HepG2 (cell line): ENCODE results near the gene TOB2. TPM values are rescaled to one million over a fixed set of nuclear protein-coding genes. Genes with fewer than 3 reads are reported as not detected.

ENCODE experiments used
- ATF2 ChIP-seq: sonication (generic); formaldehyde crosslinking; IDR thresholded peaks from 2 replicates; pipeline ENCODE4 v1.4.0; 2020; ENCODE audit warnings: missing genetic modification reagents
- ATM ChIP-seq: fragments of 450-650 bp; IDR thresholded peaks from 2 replicates; pipeline ENCODE4 v1.7.1; 2017; ENCODE audit warnings: mild to moderate bottlenecking, borderline replicate concordance
- CEBPB ChIP-seq: IDR thresholded peaks from 2 replicates; pipeline ENCODE4 v1.6.1; 2011; ENCODE audit warnings: low read depth, low read length, improper control_type of control experiment, borderline replicate concordance
- MXD3 ChIP-seq: IDR thresholded peaks from 2 replicates; pipeline ENCODE4 v1.6.1; 2016; ENCODE audit warnings: mild to moderate bottlenecking, missing biosample characterization, missing genetic modification reagents
- NFYC ChIP-seq: IDR thresholded peaks from 2 replicates; pipeline ENCODE4 v1.6.1; 2016; ENCODE audit warnings: missing genetic modification reagents, missing compliant biosample characterization
- PRMT3 ChIP-seq: sonication (generic); formaldehyde crosslinking; IDR thresholded peaks from 2 replicates; pipeline ENCODE4 v1.8.1; 2022; ENCODE audit warnings: low read depth, mild to moderate bottlenecking, moderate library complexity, missing genetic modification reagents, borderline replicate concordance
- SKI ChIP-seq: fragments of 450-650 bp; IDR thresholded peaks from one replicate; pipeline ENCODE4 v1.6.1; 2018; ENCODE audit warnings: mild to moderate bottlenecking; ENCODE audit not compliant: partially characterized antibody
- TBX2 ChIP-seq: sonication (generic); formaldehyde crosslinking; IDR thresholded peaks from 2 replicates; pipeline ENCODE4 v1.5.0; 2020; ENCODE audit warnings: missing genetic modification reagents, mild to moderate bottlenecking, borderline replicate concordance
- TGIF2 ChIP-seq: IDR thresholded peaks from 2 replicates; pipeline ENCODE4 v1.6.1; 2016; ENCODE audit warnings: control low read depth, missing compliant biosample characterization
- THAP11 ChIP-seq: IDR thresholded peaks from 2 replicates; pipeline ENCODE4 v1.6.1; 2016; ENCODE audit warnings: missing biosample characterization, missing genetic modification reagents
- ZNF460 ChIP-seq: sonication (generic); formaldehyde crosslinking; IDR thresholded peaks from 2 replicates; pipeline ENCODE4 v1.5.1; 2020; ENCODE audit warnings: missing genetic modification reagents, mild to moderate bottlenecking, borderline replicate concordance
- polyA plus RNA-seq, 8 experiments: library from polyadenylated mRNA; depleted of rRNA in 3 of 8; stranded (reverse) in 7 of 8; unstranded in 1 of 8; fragments of >200 nt; fragmentation: Illumina TruSeq in 4 of 8; extraction: Trizol in 4 of 8; gene quantifications; 2 replicates each; pipeline versions ENCODE4 v1.2.1 to v1.2.3, GENCODE V29; 2011 to 2016; ENCODE audit warnings: low read depth in 4 of 8, missing spikeins in 1 of 8, mixed read lengths in 1 of 8; ENCODE audit not compliant: insufficient read depth in 1 of 8
- total RNA-seq, 5 experiments: library from RNA; depleted of rRNA; stranded (reverse); fragments of >200 nt; fragmentation: Illumina TruSeq; extraction: Trizol; gene quantifications; 2 replicates each; pipeline ENCODE4 v1.2.3, GENCODE V29; 2016; ENCODE audit warnings: low read depth in 1 of 5
- TF ChIP-seq, protein P1 (sequence below): sonication (generic); formaldehyde crosslinking; IDR thresholded peaks from 2 replicates; pipeline ENCODE4 v1.4.0; 2020; ENCODE audit warnings: missing genetic modification reagents
- TF ChIP-seq, protein P2 (sequence below): sonication (generic); formaldehyde crosslinking; IDR thresholded peaks from 2 replicates; pipeline ENCODE4 v1.5.0; 2020; ENCODE audit warnings: missing genetic modification reagents
- TF ChIP-seq, protein P3 (sequence below): sonication (generic); formaldehyde crosslinking; IDR thresholded peaks from 2 replicates; pipeline ENCODE4 v1.4.0; 2020; ENCODE audit warnings: missing genetic modification reagents, borderline replicate concordance
- TF ChIP-seq, protein P4 (sequence below): sonication (generic); formaldehyde crosslinking; IDR thresholded peaks from 2 replicates; pipeline ENCODE4 v1.4.0; 2020; ENCODE audit warnings: low read depth, mild to moderate bottlenecking, missing genetic modification reagents
- TF ChIP-seq, protein P5 (sequence below): sonication (generic); formaldehyde crosslinking; IDR thresholded peaks from 2 replicates; pipeline ENCODE4 v1.5.1; 2020; ENCODE audit warnings: mild to moderate bottlenecking, missing genetic modification reagents, moderate library complexity

Gene TOB2
- total and polyA plus RNA-seq, 2 of the 13 experiments (the other 11 are each of a cell fraction or from before 2014, with no cell fraction given): 12.2 to 13.7 TPM

- TF ChIP-seq, protein P1, sequence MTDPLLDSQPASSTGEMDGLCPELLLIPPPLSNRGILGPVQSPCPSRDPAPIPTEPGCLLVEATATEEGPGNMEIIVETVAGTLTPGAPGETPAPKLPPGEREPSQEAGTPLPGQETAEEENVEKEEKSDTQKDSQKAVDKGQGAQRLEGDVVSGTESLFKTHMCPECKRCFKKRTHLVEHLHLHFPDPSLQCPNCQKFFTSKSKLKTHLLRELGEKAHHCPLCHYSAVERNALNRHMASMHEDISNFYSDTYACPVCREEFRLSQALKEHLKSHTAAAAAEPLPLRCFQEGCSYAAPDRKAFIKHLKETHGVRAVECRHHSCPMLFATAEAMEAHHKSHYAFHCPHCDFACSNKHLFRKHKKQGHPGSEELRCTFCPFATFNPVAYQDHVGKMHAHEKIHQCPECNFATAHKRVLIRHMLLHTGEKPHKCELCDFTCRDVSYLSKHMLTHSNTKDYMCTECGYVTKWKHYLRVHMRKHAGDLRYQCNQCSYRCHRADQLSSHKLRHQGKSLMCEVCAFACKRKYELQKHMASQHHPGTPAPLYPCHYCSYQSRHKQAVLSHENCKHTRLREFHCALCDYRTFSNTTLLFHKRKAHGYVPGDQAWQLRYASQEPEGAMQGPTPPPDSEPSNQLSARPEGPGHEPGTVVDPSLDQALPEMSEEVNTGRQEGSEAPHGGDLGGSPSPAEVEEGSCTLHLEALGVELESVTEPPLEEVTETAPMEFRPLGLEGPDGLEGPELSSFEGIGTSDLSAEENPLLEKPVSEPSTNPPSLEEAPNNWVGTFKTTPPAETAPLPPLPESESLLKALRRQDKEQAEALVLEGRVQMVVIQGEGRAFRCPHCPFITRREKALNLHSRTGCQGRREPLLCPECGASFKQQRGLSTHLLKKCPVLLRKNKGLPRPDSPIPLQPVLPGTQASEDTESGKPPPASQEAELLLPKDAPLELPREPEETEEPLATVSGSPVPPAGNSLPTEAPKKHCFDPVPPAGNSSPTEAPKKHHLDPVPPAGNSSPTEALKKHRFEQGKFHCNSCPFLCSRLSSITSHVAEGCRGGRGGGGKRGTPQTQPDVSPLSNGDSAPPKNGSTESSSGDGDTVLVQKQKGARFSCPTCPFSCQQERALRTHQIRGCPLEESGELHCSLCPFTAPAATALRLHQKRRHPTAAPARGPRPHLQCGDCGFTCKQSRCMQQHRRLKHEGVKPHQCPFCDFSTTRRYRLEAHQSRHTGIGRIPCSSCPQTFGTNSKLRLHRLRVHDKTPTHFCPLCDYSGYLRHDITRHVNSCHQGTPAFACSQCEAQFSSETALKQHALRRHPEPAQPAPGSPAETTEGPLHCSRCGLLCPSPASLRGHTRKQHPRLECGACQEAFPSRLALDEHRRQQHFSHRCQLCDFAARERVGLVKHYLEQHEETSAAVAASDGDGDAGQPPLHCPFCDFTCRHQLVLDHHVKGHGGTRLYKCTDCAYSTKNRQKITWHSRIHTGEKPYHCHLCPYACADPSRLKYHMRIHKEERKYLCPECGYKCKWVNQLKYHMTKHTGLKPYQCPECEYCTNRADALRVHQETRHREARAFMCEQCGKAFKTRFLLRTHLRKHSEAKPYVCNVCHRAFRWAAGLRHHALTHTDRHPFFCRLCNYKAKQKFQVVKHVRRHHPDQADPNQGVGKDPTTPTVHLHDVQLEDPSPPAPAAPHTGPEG (CRISPR knock-in tag): no peak
- peak; percentile 59 for TF ChIP-seq MXD3
- 0 out of 2 replicates have a peak, but pooled peaks have one; percentile 2 for TF ChIP-seq PRMT3 (CRISPR knock-in tag)
- peak; percentile 72; the same call in 1 of the 2 replicates for TF ChIP-seq TGIF2 (CRISPR knock-in tag)
- peak; percentile 90 for TF ChIP-seq NFYC
- peak; percentile 62; the same call in 1 of the 2 replicates for TF ChIP-seq TBX2 (CRISPR knock-in tag)
- TF ChIP-seq, protein P2, sequence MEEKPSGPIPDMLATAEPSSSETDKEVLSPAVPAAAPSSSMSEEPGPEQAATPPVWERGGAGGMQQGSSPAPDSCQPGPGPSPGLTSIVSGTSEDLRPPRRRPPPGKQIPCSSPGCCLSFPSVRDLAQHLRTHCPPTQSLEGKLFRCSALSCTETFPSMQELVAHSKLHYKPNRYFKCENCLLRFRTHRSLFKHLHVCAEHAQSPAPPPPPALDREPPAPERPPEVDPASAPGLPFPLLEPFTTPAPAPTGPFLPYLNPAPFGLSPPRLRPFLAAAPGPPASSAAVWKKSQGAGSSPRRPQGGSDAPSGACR: no peak
- no peak for TF ChIP-seq ZNF460
- TF ChIP-seq, protein P3, sequence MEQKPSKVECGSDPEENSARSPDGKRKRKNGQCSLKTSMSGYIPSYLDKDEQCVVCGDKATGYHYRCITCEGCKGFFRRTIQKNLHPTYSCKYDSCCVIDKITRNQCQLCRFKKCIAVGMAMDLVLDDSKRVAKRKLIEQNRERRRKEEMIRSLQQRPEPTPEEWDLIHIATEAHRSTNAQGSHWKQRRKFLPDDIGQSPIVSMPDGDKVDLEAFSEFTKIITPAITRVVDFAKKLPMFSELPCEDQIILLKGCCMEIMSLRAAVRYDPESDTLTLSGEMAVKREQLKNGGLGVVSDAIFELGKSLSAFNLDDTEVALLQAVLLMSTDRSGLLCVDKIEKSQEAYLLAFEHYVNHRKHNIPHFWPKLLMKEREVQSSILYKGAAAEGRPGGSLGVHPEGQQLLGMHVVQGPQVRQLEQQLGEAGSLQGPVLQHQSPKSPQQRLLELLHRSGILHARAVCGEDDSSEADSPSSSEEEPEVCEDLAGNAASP (CRISPR knock-in tag): peak; percentile 65; the same call in 1 of the 2 replicates
- peak; percentile 40 for TF ChIP-seq SKI
- TF ChIP-seq, protein P4, sequence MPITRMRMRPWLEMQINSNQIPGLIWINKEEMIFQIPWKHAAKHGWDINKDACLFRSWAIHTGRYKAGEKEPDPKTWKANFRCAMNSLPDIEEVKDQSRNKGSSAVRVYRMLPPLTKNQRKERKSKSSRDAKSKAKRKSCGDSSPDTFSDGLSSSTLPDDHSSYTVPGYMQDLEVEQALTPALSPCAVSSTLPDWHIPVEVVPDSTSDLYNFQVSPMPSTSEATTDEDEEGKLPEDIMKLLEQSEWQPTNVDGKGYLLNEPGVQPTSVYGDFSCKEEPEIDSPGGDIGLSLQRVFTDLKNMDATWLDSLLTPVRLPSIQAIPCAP (CRISPR knock-in tag): no peak
- TF ChIP-seq THAP11: peak; percentile 97
- TF ChIP-seq CEBPB: peak; percentile 35
- TF ChIP-seq ATM: no peak
- peak; percentile 77 for TF ChIP-seq ATF2 (CRISPR knock-in tag)
- TF ChIP-seq, protein P5, sequence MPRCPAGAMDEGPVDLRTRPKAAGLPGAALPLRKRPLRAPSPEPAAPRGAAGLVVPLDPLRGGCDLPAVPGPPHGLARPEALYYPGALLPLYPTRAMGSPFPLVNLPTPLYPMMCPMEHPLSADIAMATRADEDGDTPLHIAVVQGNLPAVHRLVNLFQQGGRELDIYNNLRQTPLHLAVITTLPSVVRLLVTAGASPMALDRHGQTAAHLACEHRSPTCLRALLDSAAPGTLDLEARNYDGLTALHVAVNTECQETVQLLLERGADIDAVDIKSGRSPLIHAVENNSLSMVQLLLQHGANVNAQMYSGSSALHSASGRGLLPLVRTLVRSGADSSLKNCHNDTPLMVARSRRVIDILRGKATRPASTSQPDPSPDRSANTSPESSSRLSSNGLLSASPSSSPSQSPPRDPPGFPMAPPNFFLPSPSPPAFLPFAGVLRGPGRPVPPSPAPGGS (CRISPR knock-in tag): no peak
These were observed 1.7 kb upstream of the TOB2 start (continued) for GRCh38 chr22:41448189-41448808.
